DOHH2 (cell line): ENCODE data around the gene PSME3.
"Not testable (repeated sequence)": the region's sequence is repeated elsewhere in the genome, so short reads cannot be mapped to it uniquely, and the experiment has no call there.

Experiments used
- H3F3A ChIP-seq: fragments of 200-600 bp; sonication (generic), shearing (Covaris generic); 2 replicates; pipeline ENCODE4 v1.6.0; 2016; ENCODE audit warnings: antibody characterized with exemption, mild to moderate bottlenecking; ENCODE audit not compliant: control insufficient read depth, insufficient read depth
- H3K27ac ChIP-seq: fragments of 200-600 bp; sonication (generic); 2 replicates; pipeline ENCODE4 v1.5.1; 2014; ENCODE audit warnings: low read depth, mild to moderate bottlenecking, low read length, moderate library complexity
- H3K27me3 ChIP-seq: fragments of 200-600 bp; sonication (generic); 2 replicates; pipeline ENCODE4 v1.6.1; 2014; ENCODE audit warnings: mild to moderate bottlenecking, low read length, mixed read lengths; ENCODE audit not compliant: control insufficient read depth
- H3K36me3 ChIP-seq: fragments of 200-600 bp; sonication (generic); 2 replicates; pipeline ENCODE4 v1.6.1; 2014; ENCODE audit warnings: mild to moderate bottlenecking, low read length, moderate library complexity, mixed read lengths; ENCODE audit not compliant: control insufficient read depth
- H3K4me1 ChIP-seq: fragments of 200-600 bp; sonication (generic); 2 replicates; pipeline ENCODE4 v1.6.1; 2014; ENCODE audit warnings: mild to moderate bottlenecking, low read length, mixed read lengths; ENCODE audit not compliant: control insufficient read depth
- H3K4me2 ChIP-seq: fragments of 200-600 bp; sonication (generic); 2 replicates; pipeline ENCODE4 v1.6.0; 2014; ENCODE audit warnings: mild to moderate bottlenecking, low read length, moderate library complexity
- H3K4me3 ChIP-seq: fragments of 200-600 bp; sonication (generic); 2 replicates; pipeline ENCODE4 v1.5.1; 2014; ENCODE audit warnings: mild to moderate bottlenecking, low read length, mixed read lengths
- H3K79me2 ChIP-seq: fragments of 200-600 bp; sonication (generic); 2 replicates; pipeline ENCODE4 v1.6.1; 2014; ENCODE audit warnings: mild to moderate bottlenecking, low read length, mixed read lengths; ENCODE audit not compliant: control insufficient read depth
- H3K9me2 ChIP-seq: fragments of 200-600 bp; sonication (generic); replicated peaks from 2 replicates; pipeline ENCODE4 v1.6.1; 2014; ENCODE audit warnings: mild to moderate bottlenecking, low read length, mixed read lengths; ENCODE audit not compliant: control insufficient read depth
- H3K9me3 ChIP-seq: fragments of 200-600 bp; sonication (generic); 2 replicates; pipeline ENCODE4 v1.6.1; 2014; ENCODE audit warnings: antibody characterized with exemption, low read length, mixed read lengths; ENCODE audit not compliant: control insufficient read depth, insufficient read depth
- H4K20me1 ChIP-seq: fragments of 200-600 bp; sonication (generic); 2 replicates; pipeline ENCODE4 v1.6.0; 2014; ENCODE audit warnings: low read depth, mild to moderate bottlenecking, antibody characterized with exemption, low read length, moderate library complexity; ENCODE audit not compliant: control insufficient read depth, insufficient read depth
- EZH2phosphoT487 ChIP-seq: fragments of 200-600 bp; sonication (generic); IDR thresholded peaks from 2 replicates; pipeline ENCODE4 v1.6.1; 2017; ENCODE audit warnings: borderline replicate concordance, mild to moderate bottlenecking, antibody characterized with exemption, low read length, moderate library complexity, mixed read lengths
- TF ChIP-seq, protein P1 (sequence below): fragments of 200-600 bp; sonication (generic); IDR thresholded peaks from one replicate; pipeline ENCODE4 v1.5.1; 2014; ENCODE audit warnings: antibody characterized with exemption, mild to moderate bottlenecking, low read depth, low read length; ENCODE audit not compliant: poor library complexity, severe bottlenecking

Gene PSME3

GRCh38 chr17:42853597-42853967, 20.4 kb downstream of the PSME3 start:
- no peak overlapping the region for H3K4me3 ChIP-seq
- H3K79me2 ChIP-seq: no peaks in the 10 kb centered on the region
- peaks cover 4% of the 10 kb centered on the region; the same call in 1 of the 2 replicates for H3F3A ChIP-seq
- no peak for TF ChIP-seq EZH2phosphoT487
- TF ChIP-seq, protein P1, sequence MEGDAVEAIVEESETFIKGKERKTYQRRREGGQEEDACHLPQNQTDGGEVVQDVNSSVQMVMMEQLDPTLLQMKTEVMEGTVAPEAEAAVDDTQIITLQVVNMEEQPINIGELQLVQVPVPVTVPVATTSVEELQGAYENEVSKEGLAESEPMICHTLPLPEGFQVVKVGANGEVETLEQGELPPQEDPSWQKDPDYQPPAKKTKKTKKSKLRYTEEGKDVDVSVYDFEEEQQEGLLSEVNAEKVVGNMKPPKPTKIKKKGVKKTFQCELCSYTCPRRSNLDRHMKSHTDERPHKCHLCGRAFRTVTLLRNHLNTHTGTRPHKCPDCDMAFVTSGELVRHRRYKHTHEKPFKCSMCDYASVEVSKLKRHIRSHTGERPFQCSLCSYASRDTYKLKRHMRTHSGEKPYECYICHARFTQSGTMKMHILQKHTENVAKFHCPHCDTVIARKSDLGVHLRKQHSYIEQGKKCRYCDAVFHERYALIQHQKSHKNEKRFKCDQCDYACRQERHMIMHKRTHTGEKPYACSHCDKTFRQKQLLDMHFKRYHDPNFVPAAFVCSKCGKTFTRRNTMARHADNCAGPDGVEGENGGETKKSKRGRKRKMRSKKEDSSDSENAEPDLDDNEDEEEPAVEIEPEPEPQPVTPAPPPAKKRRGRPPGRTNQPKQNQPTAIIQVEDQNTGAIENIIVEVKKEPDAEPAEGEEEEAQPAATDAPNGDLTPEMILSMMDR: no peak
- no peaks in the 10 kb centered on the region for H3K36me3 ChIP-seq
- H3K9me2 ChIP-seq: no peaks in the 10 kb centered on the region
- H3K4me2 ChIP-seq: no peak overlapping the region
- H4K20me1 ChIP-seq: no peaks in the 10 kb centered on the region
- no peaks in the 10 kb centered on the region for H3K9me3 ChIP-seq
- H3K4me1 ChIP-seq: no peaks in the 10 kb centered on the region
- no peaks in the 10 kb centered on the region for H3K27me3 ChIP-seq
- no peak overlapping the region for H3K27ac ChIP-seq

GRCh38 chr17:42853968-42854790, 21.0 kb downstream of the PSME3 start:
- Histone ChIP-seq H3K4me1 (no peaks in the 10 kb centered on the region), H3K36me3 (no peaks in the 10 kb centered on the region), H3K9me3 (no peaks in the 10 kb centered on the region), H3K4me3 (no peak overlapping the region), H3K4me2 (no peak overlapping the region), H3K79me2 (no peaks in the 10 kb centered on the region), H3K27me3 (no peaks in the 10 kb centered on the region), H3K27ac (no peak overlapping the region), H3F3A (peaks cover 4% of the 10 kb centered on the region; the same call in 1 of the 2 replicates), H3K9me2 (no peaks in the 10 kb centered on the region), H4K20me1 (no peaks in the 10 kb centered on the region)
- no peak for TF ChIP-seq EZH2phosphoT487
- TF ChIP-seq, protein P1: no peak

DNA sequence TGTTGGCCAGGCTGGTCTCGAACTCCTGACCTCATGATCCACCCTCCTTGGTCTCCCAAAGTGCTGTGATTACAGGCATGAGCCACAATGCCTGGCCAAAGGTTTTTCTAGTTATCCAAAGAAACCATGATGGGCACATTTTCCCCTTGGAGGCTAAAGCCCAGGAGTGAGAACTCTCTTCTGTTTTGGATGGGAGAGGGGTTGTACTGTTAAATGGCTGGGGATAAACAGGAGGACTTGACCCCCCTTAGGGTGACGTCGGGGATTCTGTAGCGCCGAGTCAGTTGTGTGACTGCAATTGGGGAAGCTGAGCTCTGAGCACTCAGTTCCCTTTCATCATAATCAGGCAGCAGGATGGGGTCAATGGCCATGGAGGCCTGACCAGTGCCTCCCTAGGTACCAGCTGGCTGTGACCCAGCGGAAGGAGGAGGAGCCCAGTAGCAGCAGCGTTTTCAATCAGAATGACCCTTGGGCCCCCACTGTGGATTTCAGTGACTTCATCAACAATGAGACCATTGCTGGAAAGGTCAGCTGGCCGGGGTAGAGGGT, 21.9 kb downstream of the PSME3 start:
- Histone ChIP-seq H3K4me3 (no peak overlapping the region), H3K36me3 (no peaks in the 10 kb centered on the region)

DNA sequence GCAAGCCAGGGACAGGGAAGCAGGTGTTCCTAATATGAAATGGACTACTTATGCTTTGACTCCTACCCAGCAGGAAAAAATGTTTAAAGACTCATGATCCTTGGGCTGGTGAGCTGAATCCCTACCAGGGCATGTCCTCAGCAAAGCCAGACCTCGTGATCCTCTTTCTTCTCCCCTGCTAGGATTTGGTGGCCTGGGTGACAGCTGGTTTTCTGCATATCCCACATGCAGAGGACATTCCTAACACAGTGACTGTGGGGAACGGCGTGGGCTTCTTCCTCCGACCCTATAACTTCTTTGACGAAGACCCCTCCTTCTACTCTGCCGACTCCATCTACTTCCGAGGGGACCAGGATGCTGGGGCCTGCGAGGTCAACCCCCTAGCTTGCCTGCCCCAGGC, 22.9 kb downstream of the PSME3 start:
- not testable (repeated sequence) for H3K9me2 ChIP-seq, H3K4me2 ChIP-seq, H3K36me3 ChIP-seq, H3K27me3 ChIP-seq, H4K20me1 ChIP-seq, H3K79me2 ChIP-seq, H3K9me3 ChIP-seq, H3K27ac ChIP-seq, H3K4me3 ChIP-seq, H3K4me1 ChIP-seq, H3F3A ChIP-seq

More for the DNA sequence above, 21.9 kb downstream of the PSME3 start:
- Histone ChIP-seq H4K20me1 (no peaks in the 10 kb centered on the region), H3K27me3 (no peaks in the 10 kb centered on the region), H3K9me3 (no peaks in the 10 kb centered on the region), H3K4me1 (no peaks in the 10 kb centered on the region), H3K9me2 (no peaks in the 10 kb centered on the region), H3K27ac (no peak overlapping the region), H3K79me2 (no peaks in the 10 kb centered on the region), H3F3A (peaks cover 4% of the 10 kb centered on the region; the same call in 1 of the 2 replicates), H3K4me2 (no peak overlapping the region)
- no peak for TF ChIP-seq EZH2phosphoT487
- TF ChIP-seq, protein P1: no peak

GRCh38 chr17:42856516-42856915, 23.3 kb downstream of the PSME3 start:
- not testable (repeated sequence) for H3K4me1 ChIP-seq, H3K9me3 ChIP-seq, H3K27ac ChIP-seq, H4K20me1 ChIP-seq, H3K36me3 ChIP-seq, H3K4me2 ChIP-seq, H3K9me2 ChIP-seq, H3K27me3 ChIP-seq, H3K79me2 ChIP-seq, H3F3A ChIP-seq, H3K4me3 ChIP-seq
